ENCODE results near the gene CUX1. TPM values are rescaled to one million over a fixed set of nuclear protein-coding genes. Genes with fewer than 3 reads are reported as not detected.
A peak's percentile ranks its signal among the peaks of the same experiment; 100 is the strongest.
"Not testable (repeated sequence)": the region's sequence is repeated elsewhere in the genome, so short reads cannot be mapped to it uniquely, and the experiment has no call there.

Gene CUX1
- total RNA-seq, 1 donor from 2014 or later: 40.5 TPM

- Histone ChIP-seq H3K4me3 (ENCODE audit: low read depth, low read length) (no peak overlapping the region), H3K27me3 (ENCODE audit: control insufficient read depth, insufficient read depth, low read length) (no peaks in the 10 kb centered on the region), H3K36me3 (ENCODE audit: control insufficient read depth, insufficient read depth, low read length) (no peaks in the 10 kb centered on the region)
- TF ChIP-seq CTCF (IDR thresholded peaks at IDR 0.05; ENCODE audit: insufficient read depth, low read length, severe bottlenecking): no peak
- FAIRE-seq (no peak), DNase-seq (ENCODE audit: low read depth) (no peak)
Observed at GRCh38 chr7:101820703-101821102, 3.3 kb downstream of the CUX1 start.

- FAIRE-seq; H3K36me3 ChIP-seq (ENCODE audit: control insufficient read depth, insufficient read depth, low read length); H3K4me3 ChIP-seq (ENCODE audit: low read depth, low read length); DNase-seq (ENCODE audit: low read depth); H3K27me3 ChIP-seq (ENCODE audit: control insufficient read depth, insufficient read depth, low read length): not testable (repeated sequence)
Observed at GRCh38 chr7:101822632-101823031, 5.2 kb downstream of the CUX1 start.

- Histone ChIP-seq H3K4me3 (ENCODE audit: low read depth, low read length) (no peak overlapping the region), H3K36me3 (ENCODE audit: control insufficient read depth, insufficient read depth, low read length) (no peaks in the 10 kb centered on the region), H3K27me3 (ENCODE audit: control insufficient read depth, insufficient read depth, low read length) (no peaks in the 10 kb centered on the region)
- DNase-seq (ENCODE audit: low read depth) (peak; percentile 37), FAIRE-seq (peak; percentile 13)
- TF ChIP-seq CTCF (IDR thresholded peaks at IDR 0.05; ENCODE audit: insufficient read depth, low read length, severe bottlenecking): no peak
Observed at GRCh38 chr7:101823096-101823495, 5.7 kb downstream of the CUX1 start.

GRCh38 chr7:101823596-101823995 lies 6.2 kb downstream of the CUX1 start:
- H3K27me3 ChIP-seq (ENCODE audit: control insufficient read depth, insufficient read depth, low read length): no peaks in the 10 kb centered on the region
- H3K36me3 ChIP-seq (ENCODE audit: control insufficient read depth, insufficient read depth, low read length): no peaks in the 10 kb centered on the region
- H3K4me3 ChIP-seq (ENCODE audit: low read depth, low read length): no peak overlapping the region
- FAIRE-seq: no peak
- peak; percentile 65 for DNase-seq (ENCODE audit: low read depth)
- no peak for TF ChIP-seq CTCF (IDR thresholded peaks at IDR 0.05; ENCODE audit: insufficient read depth, low read length, severe bottlenecking)

- DNase-seq (ENCODE audit: low read depth) (no peak), FAIRE-seq (no peak)
- Histone ChIP-seq H3K36me3 (ENCODE audit: control insufficient read depth, insufficient read depth, low read length) (no peaks in the 10 kb centered on the region), H3K4me3 (ENCODE audit: low read depth, low read length) (no peak overlapping the region), H3K27me3 (ENCODE audit: control insufficient read depth, insufficient read depth, low read length) (no peaks in the 10 kb centered on the region)
- no peak for TF ChIP-seq CTCF (IDR thresholded peaks at IDR 0.05; ENCODE audit: insufficient read depth, low read length, severe bottlenecking)
Observed at GRCh38 chr7:101824440-101824839, 7.0 kb downstream of the CUX1 start.

- Histone ChIP-seq H3K27me3 (ENCODE audit: control insufficient read depth, insufficient read depth, low read length) (no peaks in the 10 kb centered on the region), H3K36me3 (ENCODE audit: control insufficient read depth, insufficient read depth, low read length) (peaks cover 1% of the 10 kb centered on the region), H3K4me3 (ENCODE audit: low read depth, low read length) (no peak overlapping the region)
- no peak for TF ChIP-seq CTCF (IDR thresholded peaks at IDR 0.05; ENCODE audit: insufficient read depth, low read length, severe bottlenecking)
- no peak for DNase-seq (ENCODE audit: low read depth)
- no peak for FAIRE-seq
Observed at GRCh38 chr7:101826081-101826835, 8.8 kb downstream of the CUX1 start.
